ENCODE results near the gene APOO.
A peak's percentile ranks its signal among the peaks of the same experiment; 100 is the strongest.

The APOO gene

DNA sequence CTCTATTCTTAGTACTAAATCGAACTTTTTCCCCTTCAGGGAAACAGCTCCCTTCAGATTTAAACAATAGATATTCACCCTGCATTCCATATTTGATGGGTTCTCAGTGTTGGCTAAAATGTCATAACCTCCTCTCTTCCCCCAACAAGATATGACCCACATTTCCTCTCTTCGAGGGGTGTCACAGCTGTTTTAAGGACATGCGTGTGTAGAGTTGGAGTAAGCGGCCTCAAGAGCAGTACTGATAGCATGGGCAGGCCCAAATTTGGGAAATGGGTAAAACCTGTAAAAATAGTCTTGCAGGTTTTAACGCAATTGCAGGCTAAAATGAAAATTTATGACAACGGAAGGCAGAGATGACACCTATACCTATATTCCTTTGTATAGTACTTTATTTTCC is 96.1 kb downstream of the APOO start:
- DNase-seq (ENCODE audit: insufficient read length) (no peak), FAIRE-seq (no peak)
- TF ChIP-seq TAF1 (IDR thresholded peaks at IDR 0.05; ENCODE audit: borderline replicate concordance, low read depth, low read length) (no peak), POLR2A (IDR thresholded peaks at IDR 0.05; ENCODE audit: low read depth, low read length) (no peak), POLR2AphosphoS5 (IDR thresholded peaks at IDR 0.05; ENCODE audit: low read depth, low read length) (no peak)

DNA sequence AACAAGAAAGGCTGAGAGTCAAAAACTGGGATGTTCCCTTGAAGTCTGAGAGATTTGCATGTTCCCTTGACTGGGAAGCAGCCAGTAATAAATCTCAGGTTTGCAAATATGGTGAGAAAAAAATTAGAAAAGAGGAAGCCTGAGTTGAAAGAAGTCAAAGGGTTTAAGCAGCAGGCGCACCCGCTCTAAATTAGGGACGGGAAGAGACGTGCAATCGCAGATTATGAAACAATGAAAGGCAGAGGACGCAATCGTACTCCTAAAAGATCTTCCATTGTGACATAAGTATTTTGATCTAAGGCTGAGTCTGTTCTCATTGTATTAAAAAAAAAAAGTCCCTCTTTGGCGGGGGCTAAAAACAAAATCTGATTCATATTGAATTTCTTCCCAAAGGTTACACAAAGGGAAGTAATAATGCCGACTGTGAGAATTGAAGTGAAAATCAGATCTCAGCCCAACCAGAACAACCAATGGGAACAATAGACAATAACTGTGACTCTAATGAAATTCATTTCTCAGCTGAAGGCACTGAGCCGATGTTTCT is 96.6 kb downstream of the APOO start:
- TF ChIP-seq POLR2AphosphoS5 (IDR thresholded peaks at IDR 0.05; ENCODE audit: low read depth, low read length) (no peak), TAF1 (IDR thresholded peaks at IDR 0.05; ENCODE audit: borderline replicate concordance, low read depth, low read length) (no peak), POLR2A (IDR thresholded peaks at IDR 0.05; ENCODE audit: low read depth, low read length) (no peak)
- FAIRE-seq (no peak), DNase-seq (ENCODE audit: insufficient read length) (no peak)

DNA sequence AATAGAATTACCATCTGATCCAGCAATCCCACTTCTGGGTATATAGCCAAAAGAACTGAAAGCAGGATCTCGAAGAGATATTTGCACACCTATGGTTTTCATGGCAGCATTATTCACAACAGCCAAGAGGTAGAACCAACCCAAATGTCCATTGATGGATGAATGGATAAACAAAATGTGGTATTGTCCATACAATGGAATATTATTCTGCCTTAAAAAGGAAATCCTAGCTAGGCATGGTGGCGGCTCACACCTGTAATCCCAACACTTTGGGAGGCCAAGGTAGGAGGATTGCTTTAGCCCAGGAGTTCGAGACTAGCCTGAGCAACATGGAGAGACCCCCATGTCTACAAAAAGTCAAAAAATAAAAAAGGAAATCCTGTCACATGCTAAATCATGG is 97.5 kb downstream of the APOO start:
- DNase-seq (ENCODE audit: insufficient read length) (no peak), FAIRE-seq (no peak)
- TF ChIP-seq POLR2AphosphoS5 (IDR thresholded peaks at IDR 0.05; ENCODE audit: low read depth, low read length) = no peak
- TF ChIP-seq POLR2A (IDR thresholded peaks at IDR 0.05; ENCODE audit: low read depth, low read length) = no peak
- no peak for TF ChIP-seq TAF1 (IDR thresholded peaks at IDR 0.05; ENCODE audit: borderline replicate concordance, low read depth, low read length)

DNA sequence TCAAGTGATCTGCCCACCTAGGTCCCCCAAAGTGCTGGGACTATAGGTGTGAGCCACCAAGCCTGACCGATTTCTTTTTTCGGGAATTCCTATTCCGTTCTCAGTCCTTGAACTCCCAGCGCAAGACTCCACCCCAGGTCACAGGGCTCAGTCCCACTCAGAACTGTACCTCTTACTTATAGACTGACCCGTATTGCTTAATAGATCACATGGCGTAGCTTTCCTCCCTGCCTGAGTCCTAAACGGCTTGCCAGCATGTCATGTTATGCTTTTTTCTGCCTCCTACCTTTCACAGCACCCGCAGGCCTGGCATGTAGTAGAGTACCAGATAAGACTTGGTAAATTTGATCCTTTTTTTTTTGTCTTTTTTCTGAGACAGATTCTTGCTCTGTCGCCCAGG is 102.3 kb downstream of the APOO start:
- TF ChIP-seq POLR2AphosphoS5 (IDR thresholded peaks at IDR 0.05; ENCODE audit: low read depth, low read length) (no peak), TAF1 (IDR thresholded peaks at IDR 0.05; ENCODE audit: borderline replicate concordance, low read depth, low read length) (no peak), POLR2A (IDR thresholded peaks at IDR 0.05; ENCODE audit: low read depth, low read length) (no peak)

DNA sequence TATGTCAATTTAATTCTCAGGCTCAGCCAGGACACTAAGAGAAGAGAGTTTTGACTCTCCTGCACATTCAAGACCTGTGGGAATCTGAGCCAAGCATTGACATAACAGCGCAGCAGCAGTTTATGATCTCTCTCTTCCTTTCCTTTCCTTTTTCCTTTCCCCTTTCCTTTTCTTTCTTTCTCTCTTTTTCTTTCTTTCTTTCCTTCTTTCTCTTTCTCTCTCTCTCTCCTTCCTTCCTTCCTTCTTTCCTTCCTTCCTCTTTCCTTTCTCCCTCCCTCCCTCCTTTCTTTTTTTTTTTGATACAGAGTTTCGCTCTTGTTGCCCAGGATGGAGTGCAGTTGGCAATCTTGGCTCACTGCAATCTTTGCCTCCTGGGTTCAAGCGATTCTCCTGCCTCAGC is 103.2 kb downstream of the APOO start:
- FAIRE-seq (peak; percentile 72), DNase-seq (ENCODE audit: insufficient read length) (no peak)
- no peak for TF ChIP-seq POLR2A (IDR thresholded peaks at IDR 0.05; ENCODE audit: low read depth, low read length)
- no peak for TF ChIP-seq TAF1 (IDR thresholded peaks at IDR 0.05; ENCODE audit: borderline replicate concordance, low read depth, low read length)
- TF ChIP-seq POLR2AphosphoS5 (IDR thresholded peaks at IDR 0.05; ENCODE audit: low read depth, low read length) = no peak

More for the DNA sequence above, 102.3 kb downstream of the APOO start:
- DNase-seq (ENCODE audit: insufficient read length) (no peak), FAIRE-seq (no peak)

DNA sequence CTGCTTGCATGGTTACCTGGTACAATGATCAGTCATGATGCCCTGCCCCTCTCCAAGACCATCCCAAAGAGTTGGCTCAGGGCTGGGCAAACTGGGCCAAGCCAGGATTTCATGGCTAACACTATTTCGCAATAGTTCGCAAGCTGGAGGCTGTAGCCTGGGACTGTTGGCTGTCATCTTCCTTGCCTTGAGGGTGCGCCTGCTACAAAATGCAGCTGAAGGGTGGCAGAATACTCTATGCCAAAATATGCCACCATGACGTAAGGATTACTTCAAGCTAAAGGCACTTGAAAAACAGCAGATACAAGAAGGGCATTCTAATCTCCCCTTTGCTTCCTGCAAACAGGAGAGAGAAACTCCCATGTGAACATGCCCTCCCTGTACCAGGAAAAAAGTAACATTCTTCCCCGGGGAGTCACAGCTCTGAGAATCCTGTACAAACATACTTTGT is 103.8 kb downstream of the APOO start:
- DNase-seq (ENCODE audit: insufficient read length) (no peak), FAIRE-seq (no peak)

DNA sequence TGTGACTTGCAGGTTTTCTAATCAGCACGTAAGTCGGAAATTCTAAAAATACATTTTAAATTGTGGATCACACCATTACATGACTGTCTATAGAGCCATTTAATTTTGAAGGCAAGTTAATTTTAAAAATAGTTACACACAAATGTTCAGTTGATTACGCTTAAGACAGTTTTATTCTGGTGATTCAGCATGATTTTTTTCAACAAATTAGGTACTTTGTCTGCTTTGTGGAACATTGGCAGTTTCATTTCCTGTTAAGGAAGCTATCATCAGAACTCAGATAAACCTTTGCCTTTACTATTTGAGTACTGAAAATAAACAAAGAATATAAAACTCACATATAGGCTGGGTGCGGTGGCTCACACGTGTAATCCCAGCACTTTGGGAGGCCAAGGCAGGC is 105.3 kb downstream of the APOO start:
- DNase-seq (ENCODE audit: insufficient read length) (no peak), FAIRE-seq (no peak)
- no peak for TF ChIP-seq POLR2A (IDR thresholded peaks at IDR 0.05; ENCODE audit: low read depth, low read length)
- no peak for TF ChIP-seq TAF1 (IDR thresholded peaks at IDR 0.05; ENCODE audit: borderline replicate concordance, low read depth, low read length)
- no peak for TF ChIP-seq POLR2AphosphoS5 (IDR thresholded peaks at IDR 0.05; ENCODE audit: low read depth, low read length)

More for the DNA sequence above, 103.8 kb downstream of the APOO start:
- no peak for TF ChIP-seq POLR2AphosphoS5 (IDR thresholded peaks at IDR 0.05; ENCODE audit: low read depth, low read length)
- TF ChIP-seq TAF1 (IDR thresholded peaks at IDR 0.05; ENCODE audit: borderline replicate concordance, low read depth, low read length) = no peak
- no peak for TF ChIP-seq POLR2A (IDR thresholded peaks at IDR 0.05; ENCODE audit: low read depth, low read length)

DNA sequence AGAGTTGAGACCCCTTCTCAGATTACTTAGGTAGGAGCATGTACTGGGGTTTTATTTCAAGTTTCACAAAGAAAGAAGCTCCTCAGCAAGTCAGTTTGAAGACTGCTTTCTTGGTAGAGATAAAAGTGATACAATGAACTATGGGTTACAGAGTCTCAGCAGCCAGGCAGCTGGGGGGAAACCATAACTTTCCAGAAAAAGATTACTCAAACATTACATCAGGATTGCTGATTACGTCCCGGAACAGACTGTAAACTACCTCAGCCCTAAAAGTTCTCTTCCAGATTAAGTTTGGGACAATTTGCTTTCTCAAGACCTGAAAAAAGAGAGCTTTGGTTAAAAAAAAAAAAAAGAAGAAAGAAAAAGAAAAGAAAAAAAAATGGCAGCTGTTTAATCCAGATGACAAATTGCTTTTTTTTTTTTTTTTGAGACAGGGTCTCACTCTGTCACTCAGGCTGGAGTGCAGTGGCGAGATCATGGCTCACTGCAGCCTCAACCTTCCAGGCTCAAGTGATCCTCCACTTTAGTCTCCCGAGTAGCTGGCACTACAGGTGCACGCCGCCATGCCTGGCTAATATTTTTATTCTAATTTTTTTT is 108.2 kb downstream of the APOO start:
- no peak for FAIRE-seq
- no peak for TF ChIP-seq TAF1 (IDR thresholded peaks at IDR 0.05; ENCODE audit: borderline replicate concordance, low read depth, low read length)
- no peak for TF ChIP-seq POLR2AphosphoS5 (IDR thresholded peaks at IDR 0.05; ENCODE audit: low read depth, low read length)
- TF ChIP-seq POLR2A (IDR thresholded peaks at IDR 0.05; ENCODE audit: low read depth, low read length) = no peak
- no peak for DNase-seq (ENCODE audit: insufficient read length)

DNA sequence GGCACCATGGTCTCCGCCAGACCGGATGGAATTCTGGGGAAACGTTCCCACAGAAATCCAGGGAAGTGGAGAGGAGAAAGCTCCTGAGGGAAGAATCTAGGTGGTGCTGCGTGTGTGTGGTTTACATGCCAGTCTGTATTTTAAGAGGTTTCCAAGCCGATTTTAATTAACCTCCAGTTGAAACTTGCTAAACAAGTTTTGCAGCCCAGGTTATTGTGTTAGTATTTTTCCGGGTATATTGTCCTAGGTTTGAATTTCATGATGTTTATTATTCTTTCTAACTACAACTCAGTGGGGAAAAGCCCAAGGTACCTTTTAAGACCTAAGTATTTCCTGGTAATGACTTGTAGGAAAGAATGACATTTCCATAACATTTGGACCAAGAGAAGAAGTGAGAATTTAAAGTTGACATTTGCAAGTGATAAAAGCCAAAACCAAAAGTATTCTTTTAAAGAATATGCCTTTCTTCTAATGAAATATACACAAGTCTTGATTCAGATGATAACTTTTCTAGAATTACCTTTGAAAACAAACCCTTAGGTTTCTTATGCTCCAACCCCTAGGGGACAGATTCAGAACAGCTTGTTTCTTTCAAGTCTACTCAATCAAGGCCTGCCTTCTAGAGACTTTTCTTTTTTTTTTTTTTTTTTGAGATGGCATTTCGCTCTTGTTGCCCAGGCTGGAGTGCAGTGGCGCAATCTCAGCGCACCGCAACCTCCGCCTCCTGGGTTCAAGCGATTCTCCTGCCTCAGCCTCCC is 110.2 kb downstream of the APOO start:
- DNase-seq (ENCODE audit: insufficient read length) (no peak), FAIRE-seq (no peak)
- TF ChIP-seq POLR2AphosphoS5 (IDR thresholded peaks at IDR 0.05; ENCODE audit: low read depth, low read length) = no peak
- no peak for TF ChIP-seq TAF1 (IDR thresholded peaks at IDR 0.05; ENCODE audit: borderline replicate concordance, low read depth, low read length)
- no peak for TF ChIP-seq POLR2A (IDR thresholded peaks at IDR 0.05; ENCODE audit: low read depth, low read length)

DNA sequence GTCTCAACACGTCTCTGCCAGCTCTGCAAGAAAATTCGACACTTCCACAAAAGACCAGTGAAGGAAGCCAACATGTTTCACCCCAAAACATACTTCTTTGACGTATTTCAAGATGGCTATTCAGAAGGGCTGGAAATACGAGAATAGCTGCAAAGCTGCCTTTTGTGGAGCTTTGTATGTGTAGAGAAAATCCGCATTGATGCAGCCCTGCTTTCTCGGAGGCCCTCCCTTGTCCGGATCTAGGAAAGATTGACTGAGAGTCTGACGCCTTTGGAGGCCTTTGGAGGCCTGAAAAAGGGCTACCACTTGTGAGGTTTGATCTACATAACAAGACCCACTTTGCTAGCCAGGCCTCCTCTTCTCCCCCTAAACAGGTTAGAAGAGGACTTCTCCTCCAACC is 112.5 kb downstream of the APOO start:
- FAIRE-seq (no peak), DNase-seq (ENCODE audit: insufficient read length) (no peak)
- TF ChIP-seq POLR2AphosphoS5 (IDR thresholded peaks at IDR 0.05; ENCODE audit: low read depth, low read length) (no peak), TAF1 (IDR thresholded peaks at IDR 0.05; ENCODE audit: borderline replicate concordance, low read depth, low read length) (no peak), POLR2A (IDR thresholded peaks at IDR 0.05; ENCODE audit: low read depth, low read length) (no peak)

DNA sequence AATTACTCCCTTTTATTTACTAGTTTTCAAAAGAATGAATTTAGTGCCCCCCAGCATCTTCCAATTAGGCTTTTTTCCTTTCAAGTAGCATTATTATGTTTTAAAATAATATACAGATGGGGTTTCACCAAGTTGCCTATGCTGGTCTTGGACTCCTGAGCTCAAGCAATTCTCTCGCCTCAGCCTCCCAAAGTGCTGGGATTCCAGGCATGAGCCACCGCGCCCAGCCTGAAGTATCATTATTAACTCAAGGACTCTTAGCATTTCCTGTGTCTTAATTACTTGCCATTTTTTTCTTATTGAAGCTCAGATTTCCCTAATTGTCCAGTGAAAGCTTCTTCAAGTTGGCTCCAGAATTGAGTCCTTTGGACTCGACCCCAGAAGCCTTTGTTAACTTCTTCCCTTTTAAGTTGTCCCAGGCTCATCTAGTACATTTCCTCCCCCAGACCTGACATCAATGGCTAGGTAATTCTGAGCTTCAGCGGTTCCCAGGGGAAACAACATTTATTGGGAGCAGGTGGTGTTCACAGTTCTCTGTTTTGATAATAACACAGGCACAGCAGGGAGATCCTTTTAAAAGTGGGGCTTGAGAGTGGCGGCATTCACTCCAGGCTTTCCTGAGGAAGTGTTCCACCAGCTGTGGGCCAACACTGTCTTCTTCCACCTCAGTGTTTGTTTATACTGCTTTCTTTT is 114.7 kb downstream of the APOO start:
- FAIRE-seq = no peak
- TF ChIP-seq POLR2A (IDR thresholded peaks at IDR 0.05; ENCODE audit: low read depth, low read length) (no peak), POLR2AphosphoS5 (IDR thresholded peaks at IDR 0.05; ENCODE audit: low read depth, low read length) (no peak), TAF1 (IDR thresholded peaks at IDR 0.05; ENCODE audit: borderline replicate concordance, low read depth, low read length) (no peak)

More for the DNA sequence above, 114.7 kb downstream of the APOO start:
- no peak for DNase-seq (ENCODE audit: insufficient read length)
